H9 (cell line): ENCODE data around the gene MDFI. TPM values are rescaled to one million over a fixed set of nuclear protein-coding genes. Genes with fewer than 3 reads are reported as not detected.

ENCODE experiments used
- DNase-seq: peaks from one replicate; pipeline ENCODE4 v3.0.0-alpha.2; 2017
- H2AFZ ChIP-seq: one replicate; pipeline ENCODE4 v1.6.1; 2013; ENCODE audit warnings: mild to moderate bottlenecking, low read length, control low read depth, moderate library complexity
- H2AK5ac ChIP-seq: 2 replicates; pipeline ENCODE4 v1.6.1; 2013; ENCODE audit warnings: low read length, control low read depth, mixed read lengths; ENCODE audit not compliant: insufficient read length
- H2BK120ac ChIP-seq: one replicate; pipeline ENCODE4 v1.6.1; 2013; ENCODE audit warnings: low read depth, mild to moderate bottlenecking, low read length, control low read depth, inconsistent platforms; ENCODE audit not compliant: poor library complexity, severe bottlenecking
- H2BK12ac ChIP-seq: 2 replicates; pipeline ENCODE4 v1.6.1; 2013; ENCODE audit warnings: low read length, control low read depth, mixed read lengths, low read depth; ENCODE audit not compliant: insufficient read length
- H2BK15ac ChIP-seq: 2 replicates; pipeline ENCODE4 v1.6.1; 2013; ENCODE audit warnings: low read depth, low read length, control low read depth
- H2BK20ac ChIP-seq: one replicate; pipeline ENCODE4 v1.6.1; 2013; ENCODE audit warnings: low read depth, mild to moderate bottlenecking, low read length, control low read depth, inconsistent platforms; ENCODE audit not compliant: poor library complexity, severe bottlenecking
- H2BK5ac ChIP-seq: 2 replicates; pipeline ENCODE4 v1.6.1; 2013; ENCODE audit warnings: low read length, control low read depth, mixed read lengths; ENCODE audit not compliant: insufficient read length
- H3K14ac ChIP-seq: 2 replicates; pipeline ENCODE4 v1.6.1; 2013; ENCODE audit warnings: low read length, control low read depth; ENCODE audit not compliant: insufficient read depth
- H3K18ac ChIP-seq: 2 replicates; pipeline ENCODE4 v1.6.1; 2013; ENCODE audit warnings: low read depth, mild to moderate bottlenecking, mixed read lengths, low read length, control low read depth; ENCODE audit not compliant: insufficient read length
- H3K23ac ChIP-seq: 2 replicates; pipeline ENCODE4 v1.6.1; 2013; ENCODE audit warnings: low read length, control low read depth, mixed read lengths, low read depth; ENCODE audit not compliant: insufficient read length
- H3K23me2 ChIP-seq: 2 replicates; pipeline ENCODE4 v1.6.1; 2013; ENCODE audit warnings: low read depth, mild to moderate bottlenecking, mixed read lengths, low read length, control low read depth; ENCODE audit not compliant: insufficient read length, poor library complexity, severe bottlenecking
- H3K27ac ChIP-seq: 2 replicates; pipeline ENCODE4 v1.5.1; 2013; ENCODE audit warnings: low read length, control low read depth, mixed read lengths, low read depth; ENCODE audit not compliant: insufficient read length
- H3K27me3 ChIP-seq: 2 replicates; pipeline ENCODE4 v1.6.1; 2013; ENCODE audit warnings: low read length, control low read depth, inconsistent platforms; ENCODE audit not compliant: insufficient read depth
- H3K4ac ChIP-seq: 2 replicates; pipeline ENCODE4 v1.6.1; 2013; ENCODE audit warnings: low read depth, mild to moderate bottlenecking, control low read depth, inconsistent platforms, low read length, moderate library complexity
- H3K4me1 ChIP-seq: 2 replicates; pipeline ENCODE4 v1.6.1; 2013; ENCODE audit warnings: low read length, control low read depth, inconsistent platforms; ENCODE audit not compliant: insufficient read depth
- H3K4me2 ChIP-seq: 2 replicates; pipeline ENCODE4 v1.6.1; 2013; ENCODE audit warnings: low read length, control low read depth, mixed read lengths; ENCODE audit not compliant: insufficient read length, insufficient read depth
- H3K56ac ChIP-seq: 2 replicates; pipeline ENCODE4 v1.6.1; 2013; ENCODE audit warnings: low read depth, mild to moderate bottlenecking, mixed read lengths, low read length, control low read depth; ENCODE audit not compliant: insufficient read length
- H3K79me1 ChIP-seq: 2 replicates; pipeline ENCODE4 v1.6.1; 2013; ENCODE audit warnings: low read depth, mild to moderate bottlenecking, moderate library complexity, low read length, control low read depth, inconsistent platforms; ENCODE audit not compliant: insufficient read depth, poor library complexity, severe bottlenecking
- H3K79me2 ChIP-seq: 2 replicates; pipeline ENCODE4 v1.6.1; 2013; ENCODE audit warnings: low read length, control low read depth, inconsistent platforms; ENCODE audit not compliant: insufficient read depth
- H3K9ac ChIP-seq: 2 replicates; pipeline ENCODE4 v1.6.1; 2013; ENCODE audit warnings: low read length, control low read depth, mixed read lengths; ENCODE audit not compliant: insufficient read length; ENCODE audit errors: extremely low read depth
- H3K9me3 ChIP-seq: one replicate; pipeline ENCODE4 v1.6.1; 2013; ENCODE audit warnings: low read depth, low read length, inconsistent platforms; ENCODE audit not compliant: control insufficient read depth
- H3T11ph ChIP-seq: one replicate; pipeline ENCODE4 v1.6.1; 2013; ENCODE audit warnings: mild to moderate bottlenecking, low read length, control low read depth, inconsistent platforms
- H4K20me1 ChIP-seq: one replicate; pipeline ENCODE4 v1.6.1; 2013; ENCODE audit not compliant: control insufficient read depth, insufficient read length, insufficient read depth
- H4K5ac ChIP-seq: 2 replicates; pipeline ENCODE4 v1.6.1; 2013; ENCODE audit warnings: low read depth, mild to moderate bottlenecking, mixed read lengths, low read length, control low read depth; ENCODE audit not compliant: insufficient read length
- H4K8ac ChIP-seq: replicated peaks from 2 replicates; pipeline ENCODE4 v1.6.1; 2013; ENCODE audit warnings: low read length, control low read depth, mixed read lengths, low read depth; ENCODE audit not compliant: insufficient read length
- H4K91ac ChIP-seq: 2 replicates; pipeline ENCODE4 v1.6.1; 2013; ENCODE audit warnings: low read depth, mild to moderate bottlenecking, moderate library complexity, mixed read lengths, low read length, control low read depth; ENCODE audit not compliant: insufficient read length
- H3K27ac Mint-ChIP-seq, 3 experiments: 2 replicates in 2 of 3; 3 replicates in 1 of 3; pipeline ENCODE4 v1.8.0; 2020 to 2021; ENCODE audit warnings: mixed read lengths in 3 of 3, mild to moderate bottlenecking in 1 of 3, moderate library complexity in 1 of 3
- H3K27me3 Mint-ChIP-seq: 2 replicates; pipeline ENCODE4 v1.8.0; 2021; ENCODE audit warnings: low read depth, mild to moderate bottlenecking, moderate library complexity, mixed read lengths
- H3K36me3 Mint-ChIP-seq, 3 experiments: 2 replicates in 2 of 3; 3 replicates in 1 of 3; pipeline ENCODE4 v1.8.0; 2020 to 2021; ENCODE audit warnings: low read depth in 3 of 3, mixed read lengths in 3 of 3; ENCODE audit not compliant: insufficient read depth in 1 of 3
- H3K4me1 Mint-ChIP-seq, 2 experiments: 2 replicates each; pipeline ENCODE4 v1.8.0; 2020; ENCODE audit warnings: mixed read lengths in 2 of 2
- H3K4me3 Mint-ChIP-seq, 2 experiments: 2 replicates in 1 of 2; 3 replicates in 1 of 2; pipeline ENCODE4 v1.8.0; 2020 to 2021; ENCODE audit warnings: mild to moderate bottlenecking in 2 of 2, mixed read lengths in 2 of 2, moderate library complexity in 1 of 2
- H3K9me3 Mint-ChIP-seq, 2 experiments: 2 replicates in 1 of 2; 3 replicates in 1 of 2; pipeline ENCODE4 v1.8.0; 2020; ENCODE audit warnings: mild to moderate bottlenecking in 2 of 2, mixed read lengths in 2 of 2, moderate library complexity in 1 of 2
- CTCF ChIP-seq: fragments of 200-600 bp; sonication (generic); conservative IDR thresholded peaks from 3 replicates; pipeline ENCODE4 v1.8.0; 2021; ENCODE audit warnings: antibody characterized with exemption, mild to moderate bottlenecking
- WGBS: extraction: QIAGEN DNeasy Blood & Tissue Kit; methylation state at CpG from one replicate; pipeline ENCODE4 v1.1.7; 2013; ENCODE audit warnings: missing lambda C conversion rate, low lambda C conversion rate, mixed read lengths; ENCODE audit not compliant: insufficient read length; ENCODE audit errors: extremely low coverage; 5-methylcytosine and 5-hydroxymethylcytosine counted together
- total RNA-seq: library from RNA; stranded (reverse); gene quantifications from 2 replicates; pipeline ENCODE4 v1.2.1, GENCODE V29; 2021

The MDFI gene
- total RNA-seq, 1 experiment from 2014 or later: 45.0 TPM

GRCh38 chr6:41630069-41630468 lies 8.2 kb upstream of the MDFI start:
- Histone ChIP-seq H2BK20ac (no peak overlapping the region), H3K14ac (no peak overlapping the region), H2AK5ac (no peak overlapping the region), H3K9ac (no peak overlapping the region), H3K79me2 (no peaks in the 10 kb centered on the region), H3K4me2 (no peak overlapping the region), H3K4me1 (peaks cover 2% of the 10 kb centered on the region; the same call in 1 of the 2 replicates), H2BK5ac (no peak overlapping the region), H2AFZ (no peak overlapping the region), H4K8ac (no peak overlapping the region), H3K23ac (no peak overlapping the region), H3T11ph (no peak overlapping the region), H3K9me3 (no peaks in the 10 kb centered on the region), H3K27me3 (no peaks in the 10 kb centered on the region; the same call in 1 of the 2 replicates), H3K56ac (no peak overlapping the region), H4K91ac (no peak overlapping the region), H3K18ac (no peak overlapping the region), H2BK12ac (no peak overlapping the region), H3K23me2 (no peaks in the 10 kb centered on the region), H3K79me1 (no peaks in the 10 kb centered on the region), H2BK120ac (no peak overlapping the region), H4K20me1 (no peaks in the 10 kb centered on the region), H3K4ac (no peak overlapping the region), H4K5ac (no peak overlapping the region), H3K27ac (no peak overlapping the region), H2BK15ac (no peak overlapping the region)
- Mint-ChIP-seq H3K27ac (no peak overlapping the region), H3K27me3 (peaks cover 31% of the 10 kb centered on the region), H3K36me3 (no peaks in the 10 kb centered on the region; a peak in 1 of 7 replicates), H3K4me3 (no peak overlapping the region), H3K9me3 (no peaks in the 10 kb centered on the region), H3K4me1 (peaks cover 5 to 14% of the 10 kb centered on the region in 2 experiments)
- WGBS: no CpG with 5 or more reads among the region's 6 CpGs
- no peak for TF ChIP-seq CTCF
- DNase-seq: no peak
